Tibial nerve (tissue), 4 donors: ENCODE results near the gene LRRC28.

Experiments
- EP300 ChIP-seq, 2 donors: sonication (generic); formaldehyde crosslinking; IDR thresholded peaks; one replicate each; pipeline ENCODE4 v1.6.1; 2017; ENCODE audit warnings: antibody characterized with exemption in 2 of 2, mild to moderate bottlenecking in 1 of 2
- POLR2A ChIP-seq, 2 donors: fragments of 450-650 bp; IDR thresholded peaks; one replicate each; pipeline ENCODE4 v1.6.1; 2017; ENCODE audit warnings: antibody characterized with exemption in 2 of 2, mild to moderate bottlenecking in 2 of 2, moderate library complexity in 2 of 2
- TF ChIP-seq, protein P1 (sequence below), 5 experiments: fragments of 200-600 bp in 3 of 5; fragments of 450-650 bp in 2 of 5; sonication (generic) in 3 of 5; IDR thresholded peaks; one replicate each; pipeline ENCODE4 v1.5.1; 2016 to 2019; ENCODE audit warnings: antibody characterized with exemption in 5 of 5, mild to moderate bottlenecking in 3 of 5, moderate library complexity in 2 of 5

DNA sequence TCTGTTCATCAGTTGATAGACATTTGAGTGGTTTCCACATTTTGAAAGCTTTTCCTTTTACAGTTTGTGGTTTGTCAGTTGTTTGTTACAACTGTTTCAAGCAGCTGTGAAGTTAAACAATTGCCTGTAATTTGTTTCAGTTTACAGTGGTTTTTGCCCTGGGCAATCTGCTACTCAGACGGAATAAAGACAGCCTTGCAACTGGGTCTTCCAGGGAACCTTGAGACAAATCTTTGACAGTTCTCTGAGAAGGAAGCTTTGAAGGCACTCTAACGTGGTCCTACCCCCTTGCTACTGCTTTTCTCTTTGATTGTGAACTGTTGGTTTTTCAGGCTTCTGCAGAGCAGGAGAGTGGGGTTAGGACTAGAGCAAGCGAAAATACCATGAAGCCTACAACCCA lies 28.0 kb downstream of the LRRC28 start:
- TF ChIP-seq, protein P1, sequence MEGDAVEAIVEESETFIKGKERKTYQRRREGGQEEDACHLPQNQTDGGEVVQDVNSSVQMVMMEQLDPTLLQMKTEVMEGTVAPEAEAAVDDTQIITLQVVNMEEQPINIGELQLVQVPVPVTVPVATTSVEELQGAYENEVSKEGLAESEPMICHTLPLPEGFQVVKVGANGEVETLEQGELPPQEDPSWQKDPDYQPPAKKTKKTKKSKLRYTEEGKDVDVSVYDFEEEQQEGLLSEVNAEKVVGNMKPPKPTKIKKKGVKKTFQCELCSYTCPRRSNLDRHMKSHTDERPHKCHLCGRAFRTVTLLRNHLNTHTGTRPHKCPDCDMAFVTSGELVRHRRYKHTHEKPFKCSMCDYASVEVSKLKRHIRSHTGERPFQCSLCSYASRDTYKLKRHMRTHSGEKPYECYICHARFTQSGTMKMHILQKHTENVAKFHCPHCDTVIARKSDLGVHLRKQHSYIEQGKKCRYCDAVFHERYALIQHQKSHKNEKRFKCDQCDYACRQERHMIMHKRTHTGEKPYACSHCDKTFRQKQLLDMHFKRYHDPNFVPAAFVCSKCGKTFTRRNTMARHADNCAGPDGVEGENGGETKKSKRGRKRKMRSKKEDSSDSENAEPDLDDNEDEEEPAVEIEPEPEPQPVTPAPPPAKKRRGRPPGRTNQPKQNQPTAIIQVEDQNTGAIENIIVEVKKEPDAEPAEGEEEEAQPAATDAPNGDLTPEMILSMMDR (IDR thresholded peaks at IDR 0.05): no peak
- TF ChIP-seq EP300 (IDR thresholded peaks at IDR 0.05): no peak
- no peak for TF ChIP-seq POLR2A (IDR thresholded peaks at IDR 0.05)
